Stimulated activated naive CD8-positive, alpha-beta T cell treated with anti-CD3 and anti-CD28 coated beads, Interleukin-15, Interleukin-2, amounts not matched to agents 100 U/mL and 50 U/mL, for 24 hours (primary cell): ENCODE results near the gene CHEK2.
"Not testable (repeated sequence)": the region's sequence is repeated elsewhere in the genome, so short reads cannot be mapped to it uniquely, and the experiment has no call there.

Experiments used
- ATAC-seq: fragments of 150-1000 bp; cut with Tn5 transposase; one replicate; pipeline ENCODE4 v1.10.0; 2021
- DNase-seq: peaks from one replicate; pipeline ENCODE4 v3.0.0; 2021

CHEK2 gene

DNA sequence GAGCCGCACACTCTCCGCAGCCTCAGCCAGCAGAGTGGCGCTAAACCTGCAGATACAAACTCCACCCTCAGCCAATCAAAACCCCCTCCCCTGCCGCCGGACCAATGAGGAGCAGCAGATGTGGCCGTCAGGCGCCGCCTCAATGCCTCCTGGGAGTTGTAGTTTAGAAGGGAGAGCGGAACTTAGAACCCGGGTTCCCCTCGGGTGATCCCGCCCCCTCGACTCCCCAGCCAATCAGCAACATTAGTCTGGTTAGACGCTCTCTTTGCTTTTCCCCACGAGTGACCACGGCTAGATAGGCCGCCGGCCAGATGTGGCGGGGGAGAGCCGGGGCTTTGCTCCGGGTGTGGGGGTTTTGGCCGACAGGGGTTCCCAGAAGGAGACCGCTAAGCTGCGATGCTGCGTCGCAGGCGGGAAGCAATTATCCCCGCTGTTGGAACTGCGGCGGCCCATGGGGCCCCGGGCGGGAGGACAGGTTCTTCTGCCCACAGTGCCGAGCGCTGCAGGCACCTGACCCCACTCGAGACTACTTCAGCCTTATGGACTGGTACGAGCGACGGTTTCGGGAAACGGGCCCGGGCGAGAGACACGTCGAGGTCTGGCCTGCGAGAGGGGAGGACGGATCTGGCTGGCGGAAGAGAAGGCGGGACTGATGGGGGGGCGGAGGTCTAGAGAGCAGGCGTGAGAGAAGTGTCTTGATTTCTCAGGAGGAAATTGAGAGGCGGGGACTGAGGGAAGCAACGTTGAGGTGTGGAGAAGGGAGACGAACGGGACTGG, at the start of gene CHEK2, which contains the start of gene HSCB:
Gene CHEK2 (minus strand): TSS at position 36 of the 777 bp plus-strand sequence. CDS start 7,099 bp downstream, outside the sequence.
Gene HSCB (plus strand): TSS at position 255 of the 777 bp plus-strand sequence. CDS start 57 bp downstream, at position 312.
- ATAC-seq: peak; percentile 97
- peak; percentile 96 for DNase-seq

DNA sequence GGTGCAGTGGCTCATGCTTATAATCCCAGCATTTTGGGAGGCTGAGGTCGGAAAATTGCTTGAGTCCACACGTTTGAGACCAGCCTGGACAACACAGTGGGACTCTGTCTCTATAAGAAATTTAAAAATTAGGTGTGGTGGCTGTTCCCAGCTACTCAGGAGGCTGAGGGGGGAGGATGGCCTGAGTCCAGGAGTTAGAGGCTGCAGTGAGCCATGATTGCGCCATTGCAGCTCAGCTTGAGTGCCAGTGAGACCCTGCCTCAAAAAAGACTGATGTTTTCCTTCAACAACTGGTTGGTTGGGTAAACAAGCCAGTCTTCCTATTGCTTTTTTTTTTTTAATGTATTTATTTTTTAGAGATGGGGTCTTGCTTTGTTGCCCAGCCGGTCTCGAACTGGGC, 49.5 kb upstream of the CHEK2 start:
- DNase-seq (no peak), ATAC-seq (no peak)

DNA sequence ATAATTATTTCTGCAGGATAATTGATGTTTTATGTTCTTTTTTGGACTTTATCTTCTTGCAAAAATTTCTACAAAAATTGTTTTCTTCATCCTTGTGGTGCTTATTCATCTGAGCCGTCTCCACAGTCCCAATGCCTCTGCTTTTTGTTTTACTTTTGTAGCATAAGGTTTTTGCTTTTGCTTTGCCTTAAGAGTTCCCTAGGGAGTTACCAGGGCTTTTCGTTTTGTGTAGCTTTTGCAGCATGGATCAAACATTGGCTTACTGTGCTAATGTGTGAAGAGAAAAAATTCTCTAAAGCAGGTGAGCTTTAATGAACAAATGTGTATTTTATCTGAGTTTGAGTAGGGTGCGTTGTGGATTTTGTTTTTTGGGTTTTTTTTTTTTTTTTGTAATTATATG, 47.0 kb upstream of the CHEK2 start:
- DNase-seq (no peak), ATAC-seq (no peak)

DNA sequence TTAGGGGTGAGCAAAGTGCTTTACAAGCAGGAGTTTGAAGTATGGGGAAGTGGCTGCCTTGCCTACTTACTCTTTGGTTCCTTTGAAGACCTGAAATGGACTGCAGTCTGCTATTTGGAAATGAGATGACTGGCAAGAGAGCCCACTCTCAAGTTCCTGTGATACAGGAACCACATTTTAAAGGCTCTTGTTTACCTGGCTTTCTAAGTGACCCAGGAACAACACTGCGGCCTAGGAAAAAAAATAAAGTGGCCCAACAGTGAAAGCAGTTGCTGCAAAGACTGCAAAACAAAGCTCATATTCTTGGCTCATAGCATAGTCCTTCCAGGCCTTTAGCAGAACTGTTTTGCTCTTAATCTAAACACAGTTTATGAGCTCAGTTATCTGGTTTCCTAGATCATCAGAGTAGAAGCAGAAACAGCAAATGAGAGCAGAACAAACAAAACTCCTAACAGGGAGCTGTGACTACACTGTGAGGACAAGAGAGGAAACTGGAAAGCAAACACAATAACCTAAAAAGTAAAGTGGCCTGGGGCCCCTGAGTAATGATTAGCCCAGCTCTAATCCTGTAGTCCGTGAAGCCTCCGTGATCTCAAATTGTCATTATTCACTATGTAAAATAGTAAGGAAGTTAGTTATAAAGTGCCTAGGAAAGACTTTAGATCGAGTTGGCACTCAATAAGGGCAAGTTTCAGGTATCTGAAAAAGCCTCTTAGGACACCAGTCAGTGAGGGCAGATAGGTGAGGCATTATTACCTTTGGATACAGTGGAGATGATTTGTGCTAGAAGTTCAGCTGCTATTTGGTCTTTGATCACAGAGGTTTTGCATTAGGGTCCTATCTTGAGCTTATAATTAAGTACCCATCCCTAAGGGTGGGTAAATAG, 42.4 kb upstream of the CHEK2 start:
- no peak for ATAC-seq
- no peak for DNase-seq

DNA sequence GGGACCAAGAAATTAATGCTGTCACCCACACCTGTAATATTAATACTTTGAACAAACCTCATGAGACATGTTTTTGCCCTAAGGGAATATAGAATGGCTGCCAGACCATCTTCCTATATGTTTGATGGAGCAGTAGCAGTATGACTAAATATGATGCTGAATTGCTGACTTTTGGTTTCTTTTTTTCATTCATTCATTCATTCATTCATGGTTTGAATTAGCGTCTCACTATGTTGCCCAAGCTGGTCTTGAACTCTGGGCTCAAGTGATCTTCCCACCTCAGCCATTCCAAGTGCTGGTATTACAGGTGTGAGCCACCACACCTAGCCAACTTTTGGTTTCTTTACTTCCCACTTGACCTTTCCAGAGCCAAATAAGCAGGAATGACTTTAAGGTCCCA, 38.7 kb upstream of the CHEK2 start:
- no peak for ATAC-seq
- no peak for DNase-seq

DNA sequence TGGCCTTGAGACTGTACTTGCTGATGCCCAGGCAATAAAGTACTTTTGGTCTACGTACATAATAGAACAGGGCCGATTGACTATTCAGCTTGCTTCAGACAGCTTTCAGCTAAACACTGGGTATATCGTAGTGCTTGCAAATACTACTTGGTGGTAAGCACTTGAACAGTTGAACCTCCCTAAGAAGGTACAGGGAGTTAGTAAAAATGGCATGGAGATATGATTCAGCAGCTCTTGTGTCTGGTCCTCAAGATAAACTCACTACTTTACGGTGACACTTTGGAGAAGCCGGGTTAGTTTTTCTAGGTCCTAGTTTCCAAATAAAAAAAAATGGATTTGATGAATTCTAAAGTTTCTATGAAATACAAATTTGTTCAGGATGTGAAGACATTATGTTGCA, 38.2 kb upstream of the CHEK2 start:
- DNase-seq: no peak
- no peak for ATAC-seq

DNA sequence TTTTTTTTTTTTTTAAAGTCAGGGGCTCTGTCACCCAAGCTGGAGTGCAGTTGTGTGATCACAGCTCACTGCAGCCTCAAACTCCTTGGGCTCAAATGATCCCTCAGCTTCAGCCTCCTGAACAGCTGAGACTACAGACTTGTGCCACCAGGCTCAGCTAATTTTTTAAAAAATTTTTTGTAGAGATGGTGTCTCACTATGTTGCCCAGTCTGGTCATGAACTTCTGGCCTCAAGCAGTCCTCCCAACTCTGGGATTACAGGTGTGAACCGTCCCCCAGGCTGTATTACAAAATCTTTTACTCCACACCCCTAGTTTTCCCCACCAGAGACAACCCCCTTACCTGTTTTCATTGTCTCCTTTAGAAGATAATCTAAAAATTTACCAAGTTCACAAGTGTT, 32.8 kb upstream of the CHEK2 start:
- DNase-seq (no peak), ATAC-seq (no peak)

DNA sequence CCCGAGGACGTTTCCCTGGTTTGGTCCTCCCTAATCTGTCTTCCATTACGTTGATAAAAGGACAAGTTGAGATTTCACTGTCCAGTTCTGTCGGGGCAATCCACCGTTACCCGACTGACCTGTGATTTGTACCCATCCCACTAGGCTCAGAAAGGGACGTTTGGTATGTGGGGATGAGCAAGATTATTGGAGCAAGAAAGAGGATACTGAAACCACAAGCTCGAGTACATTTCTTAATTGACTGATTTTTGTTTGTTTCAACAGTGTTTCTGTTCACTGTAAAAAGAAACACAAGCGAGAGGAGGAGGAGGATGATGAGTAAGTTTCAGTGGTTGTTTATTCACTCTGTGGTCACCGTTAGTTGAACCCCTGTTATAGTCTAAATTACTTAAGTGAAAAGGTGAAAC, 31.8 kb upstream of the CHEK2 start:
- ATAC-seq: peak; percentile 52
- no peak for DNase-seq

DNA sequence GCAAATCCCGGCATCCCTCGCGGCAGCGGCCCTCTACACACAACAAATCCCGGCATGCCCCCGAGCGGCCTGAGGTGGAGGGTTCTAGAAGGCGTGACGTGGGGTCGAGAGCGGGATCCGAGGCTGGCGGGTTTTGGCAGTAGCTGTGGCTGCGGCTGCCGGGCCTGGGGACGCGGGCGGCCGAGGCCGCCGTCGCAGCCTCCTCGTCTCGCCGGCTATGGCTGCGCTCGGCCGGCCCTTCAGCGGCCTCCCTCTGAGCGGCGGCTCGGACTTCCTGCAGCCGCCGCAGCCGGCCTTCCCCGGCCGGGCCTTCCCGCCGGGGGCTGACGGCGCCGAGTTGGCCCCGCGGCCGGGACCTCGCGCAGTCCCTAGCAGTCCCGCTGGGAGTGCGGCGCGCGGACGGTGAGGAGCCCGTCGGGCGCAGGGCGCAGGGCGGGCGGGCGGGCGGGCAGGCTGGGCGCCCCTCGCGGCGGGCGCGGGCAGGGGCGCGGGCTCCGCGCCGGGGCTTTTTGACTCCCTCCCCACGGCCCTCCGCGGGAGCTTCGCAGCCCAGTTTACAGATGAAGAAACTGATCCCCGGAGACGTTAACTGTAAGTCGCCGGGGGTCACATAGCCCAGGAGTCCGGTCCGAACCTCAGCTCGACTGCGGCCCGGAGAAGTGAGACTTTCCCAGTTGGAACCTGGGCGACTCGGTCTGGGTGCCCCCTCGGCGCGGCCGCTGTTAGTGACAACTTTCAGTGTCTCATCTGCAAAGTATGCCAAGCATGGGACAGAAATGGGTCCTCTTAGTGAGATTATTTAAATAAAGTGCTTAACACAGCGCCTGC, 31.2 kb upstream of the CHEK2 start, which contains the start of gene CCDC117:
Gene CCDC117 (plus strand): TSS at position 63 of the 828 bp plus-strand sequence. CDS start 155 bp downstream, at position 218.
- DNase-seq (peak; percentile 93), ATAC-seq (peak; percentile 94)

DNA sequence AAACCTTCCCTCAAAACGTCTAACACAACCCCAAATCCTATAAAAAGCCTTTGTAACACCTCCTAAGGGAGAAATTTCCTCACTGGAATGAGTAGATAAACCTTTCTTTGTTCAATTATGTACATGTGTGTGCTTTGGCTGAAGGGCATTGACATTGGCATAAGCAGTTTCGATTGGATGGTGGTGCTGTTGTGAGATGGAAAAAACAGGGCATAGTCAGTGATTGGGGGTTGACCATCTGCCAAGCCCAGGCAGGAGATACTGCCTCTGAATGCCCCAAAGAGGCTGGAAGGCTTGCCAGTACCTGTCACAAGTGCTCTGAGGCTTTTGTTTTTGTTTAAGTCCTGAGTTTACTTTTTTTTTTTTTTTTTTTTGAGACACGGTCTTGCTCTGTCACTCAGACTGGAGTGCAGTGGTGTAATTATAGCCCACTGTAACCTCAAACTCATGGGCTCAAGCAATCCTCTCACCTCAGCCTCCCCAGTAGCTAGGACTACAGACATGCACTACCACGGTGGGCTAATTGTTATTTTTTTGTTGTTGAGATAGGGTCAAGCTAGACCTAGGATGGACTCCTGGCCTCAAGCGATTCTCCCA, 29.7 kb upstream of the CHEK2 start:
- ATAC-seq (no peak), DNase-seq (no peak)

DNA sequence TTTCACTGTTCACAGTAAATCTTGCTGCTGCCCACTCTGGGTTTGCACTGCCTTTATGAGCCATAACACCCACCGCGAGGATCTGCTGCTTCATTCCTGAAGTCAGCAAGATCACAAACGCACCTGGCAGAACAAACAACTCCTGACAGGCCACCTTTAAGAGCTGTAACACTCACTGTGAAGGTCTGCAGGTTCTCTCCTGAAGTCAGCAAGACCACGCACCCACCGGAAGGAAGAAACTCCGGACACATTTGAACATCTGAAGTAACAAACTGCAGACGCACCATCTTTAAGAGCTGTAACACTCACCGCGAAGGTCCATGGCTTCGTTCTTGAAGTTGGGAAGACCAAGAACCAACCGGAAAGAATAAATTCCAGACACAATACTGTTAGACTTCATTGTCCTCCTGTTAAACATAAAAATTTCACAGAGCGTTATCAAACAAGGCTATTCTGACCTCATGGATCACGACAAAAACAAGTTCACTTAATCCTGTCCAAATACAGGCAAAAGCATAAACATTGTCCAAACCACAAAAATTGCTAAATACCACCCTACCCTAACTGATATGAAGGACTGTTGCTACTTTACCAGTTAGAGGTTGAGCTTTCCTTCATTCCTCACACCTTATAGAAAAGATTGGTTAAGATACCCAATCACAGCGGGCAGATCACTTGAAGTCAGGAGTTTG, 27.9 kb upstream of the CHEK2 start:
- DNase-seq (no peak), ATAC-seq (no peak)

DNA sequence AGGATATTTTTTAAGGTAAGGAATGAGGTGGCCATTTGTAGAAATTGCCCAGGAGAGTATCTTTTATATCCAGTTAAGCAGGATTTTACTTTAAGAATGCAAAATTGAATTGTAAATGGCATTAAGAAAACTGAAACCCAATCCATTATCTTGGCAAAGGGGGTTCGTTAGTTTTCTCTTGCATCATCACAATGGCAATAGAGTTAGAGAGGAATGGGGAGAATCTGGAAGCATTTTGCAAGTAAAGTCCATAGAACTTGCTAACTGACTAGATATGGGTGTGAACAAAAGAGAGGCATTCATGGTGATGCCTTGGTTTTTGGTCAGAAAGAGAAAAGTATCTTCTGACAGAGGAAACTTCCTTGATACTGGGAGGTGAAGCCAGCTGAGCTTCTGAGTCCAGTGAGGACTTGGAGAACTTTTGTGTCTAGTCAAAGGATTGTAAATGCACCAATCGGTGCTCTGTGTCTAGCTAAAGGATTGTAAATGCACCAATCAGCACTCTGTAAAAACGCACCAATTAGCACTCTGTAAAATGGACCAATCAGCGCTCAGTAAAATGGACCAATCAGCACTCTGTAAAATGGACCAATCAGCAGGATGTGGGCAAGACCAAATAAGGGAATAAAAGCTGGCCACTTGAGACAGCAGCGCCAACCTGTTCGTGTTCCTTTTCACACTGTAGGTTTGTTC, 27.2 kb upstream of the CHEK2 start:
- DNase-seq (no peak), ATAC-seq (no peak)

DNA sequence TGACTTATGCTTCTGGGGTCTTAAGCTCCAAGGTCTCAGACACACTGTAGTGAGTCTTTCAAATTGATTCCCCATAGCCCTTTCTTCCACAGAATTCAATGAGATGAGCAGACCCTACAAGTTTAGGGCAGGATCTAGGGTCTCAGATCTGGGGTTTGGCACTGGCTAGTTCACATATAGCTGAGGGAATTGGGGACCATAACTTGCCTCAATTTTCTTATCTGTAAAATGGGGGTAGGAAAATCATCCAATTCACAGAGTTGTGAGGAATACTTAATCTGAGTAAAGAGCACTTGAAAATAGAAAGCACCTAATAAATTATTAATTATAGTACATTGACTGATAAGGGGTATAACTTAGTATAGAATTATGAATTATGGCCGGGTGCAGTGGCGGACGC, 25.0 kb upstream of the CHEK2 start:
- ATAC-seq: no peak
- DNase-seq: no peak

DNA sequence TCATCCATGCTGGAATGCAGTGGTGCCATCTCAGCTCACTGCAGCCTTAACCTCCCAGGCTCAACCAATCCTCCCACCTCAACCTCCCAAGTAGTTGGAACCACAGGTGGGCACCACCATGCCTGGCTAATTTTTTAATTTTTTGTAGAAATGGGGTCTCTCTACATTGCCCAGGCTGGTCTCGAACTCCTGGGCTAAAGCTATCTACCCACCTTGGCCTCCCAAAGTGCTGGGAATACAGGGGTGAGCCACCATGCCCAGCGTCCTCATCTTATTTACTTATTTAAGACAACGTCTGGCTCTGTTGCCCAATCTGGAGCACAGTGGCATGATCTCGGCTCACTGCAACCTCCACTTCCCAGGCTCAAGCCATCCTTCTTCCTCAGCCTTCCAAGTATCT, 20.4 kb upstream of the CHEK2 start:
- not testable (repeated sequence) for DNase-seq, ATAC-seq

DNA sequence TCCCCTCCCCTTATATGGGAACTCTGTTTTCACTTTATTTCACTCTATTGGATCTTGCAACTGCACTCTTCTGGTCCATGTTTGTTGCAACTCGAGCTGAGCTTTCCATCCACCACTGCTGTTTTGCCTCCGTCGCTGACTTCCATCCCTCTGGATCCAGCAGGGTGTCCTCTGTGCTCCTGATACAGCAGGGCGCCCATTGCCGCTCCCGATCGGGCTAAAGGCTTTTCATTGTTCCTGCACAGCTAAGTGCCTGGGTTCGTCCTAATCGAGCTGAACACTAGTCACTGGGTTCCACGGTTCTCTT, 19.8 kb upstream of the CHEK2 start:
- no peak for ATAC-seq
- no peak for DNase-seq

DNA sequence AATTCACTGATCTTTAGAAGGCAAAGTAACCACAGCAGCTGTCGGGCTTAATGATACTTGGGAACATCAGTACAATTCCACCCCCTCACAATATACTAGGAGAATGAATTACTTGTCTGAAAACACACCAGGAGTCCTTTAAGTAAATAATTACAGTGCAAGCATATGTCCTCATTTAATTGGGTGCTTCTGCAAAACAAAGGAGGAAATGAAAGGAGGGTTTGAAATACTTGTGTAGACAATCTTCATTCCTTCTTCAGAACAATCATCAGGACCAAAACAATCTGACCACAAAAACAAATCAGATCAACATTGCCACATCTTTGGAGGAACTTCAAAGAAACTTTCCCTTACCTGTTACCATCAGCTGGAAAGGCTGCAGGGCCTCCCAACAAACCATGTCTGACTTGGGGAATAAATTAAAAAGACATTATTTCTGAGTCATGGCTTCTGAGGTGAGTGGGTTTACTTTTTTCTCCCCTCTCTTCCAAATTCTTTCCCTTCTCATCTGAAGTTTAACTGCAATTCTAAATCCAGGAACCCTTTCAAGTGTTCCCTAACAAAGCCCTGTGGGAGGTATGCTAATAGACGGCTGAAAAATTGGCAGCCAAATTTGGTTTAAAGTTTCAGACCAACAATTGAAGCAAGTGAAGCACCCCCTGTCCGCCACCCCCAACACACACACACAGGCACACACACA, 18.4 kb upstream of the CHEK2 start:
- no peak for DNase-seq
- ATAC-seq: no peak

DNA sequence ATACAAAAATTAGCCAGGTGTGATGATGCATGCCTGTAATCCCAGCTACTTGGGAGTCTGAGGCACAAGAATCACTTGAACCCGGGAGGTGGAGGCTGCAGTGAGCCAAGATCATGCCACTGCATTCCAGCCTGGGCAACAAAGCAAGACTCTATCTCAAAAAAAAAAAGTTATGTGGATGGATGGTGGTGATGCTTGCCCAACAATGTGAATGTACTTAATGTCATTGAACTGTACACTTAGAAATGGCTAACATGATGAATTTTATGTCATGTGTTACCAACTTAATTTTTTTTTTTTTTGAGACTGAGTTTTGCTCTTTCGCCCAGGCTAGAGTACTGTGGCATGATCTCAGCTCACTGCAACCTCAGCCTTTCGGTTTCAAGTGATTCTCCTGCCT, 12.9 kb upstream of the CHEK2 start:
- DNase-seq, ATAC-seq: not testable (repeated sequence)

DNA sequence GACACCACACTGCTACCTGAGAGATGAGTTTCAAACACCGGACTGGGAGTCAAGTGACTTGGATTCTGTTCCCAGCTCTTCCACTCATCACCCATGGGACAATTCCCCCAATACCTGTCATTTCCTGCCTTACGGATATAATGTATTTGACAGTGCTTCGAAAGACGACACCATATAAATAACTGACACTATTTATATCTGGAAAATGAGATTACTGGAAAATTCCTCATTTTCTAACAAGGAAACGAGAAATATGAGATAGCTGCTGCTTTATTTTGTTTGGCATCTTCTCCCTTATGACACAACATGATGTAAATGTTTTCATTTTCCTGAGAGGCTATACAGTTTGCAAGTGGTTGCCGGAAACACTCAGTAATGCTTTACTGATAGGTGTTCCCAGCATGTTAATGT, 8.9 kb upstream of the CHEK2 start:
- no peak for DNase-seq
- no peak for ATAC-seq

DNA sequence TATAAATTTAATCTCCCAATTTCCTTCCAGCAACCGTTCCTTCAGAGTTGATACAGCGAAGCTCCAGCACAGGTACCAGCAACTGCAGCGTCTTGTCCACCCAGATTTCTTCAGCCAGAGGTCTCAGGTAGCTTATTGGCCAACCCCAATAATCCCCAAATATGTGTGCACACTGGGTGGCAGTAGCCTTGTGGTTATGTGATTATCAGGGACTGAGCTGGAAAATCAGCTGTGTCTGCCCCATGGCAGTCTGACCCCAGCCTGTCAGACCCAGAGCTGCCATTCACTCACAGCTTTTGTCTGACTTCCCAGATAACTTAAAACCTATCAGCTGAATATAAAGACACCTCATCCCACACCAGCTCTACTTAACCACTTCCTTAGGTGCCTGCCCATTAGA, 2.2 kb upstream of the CHEK2 start:
- DNase-seq (no peak), ATAC-seq (no peak)

DNA sequence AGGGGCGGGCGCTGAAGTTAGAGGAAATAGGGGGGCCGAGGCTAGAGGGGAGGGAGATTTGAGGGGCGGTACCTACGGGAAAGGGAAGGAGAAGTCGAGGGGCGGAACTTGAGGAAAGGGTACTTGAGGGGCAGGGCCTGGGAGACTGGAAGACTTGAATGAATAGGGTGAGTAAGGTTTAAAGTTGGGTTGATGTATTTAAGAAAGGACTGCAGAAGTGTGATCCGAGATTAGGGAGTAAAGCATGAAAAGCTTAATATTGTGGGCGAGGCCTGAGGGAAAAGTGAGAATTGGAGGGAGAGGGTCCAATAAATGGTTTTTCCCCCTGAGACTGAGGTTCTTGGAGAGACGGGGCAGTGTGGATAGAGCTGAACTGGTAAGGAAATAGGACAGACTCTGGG, 942 bp upstream of the CHEK2 start:
- DNase-seq: no peak
- ATAC-seq: no peak
